Type B pancreatic cell (in vitro differentiated cells): ENCODE results near the gene PLA2G4F. TPM values are rescaled to one million over a fixed set of nuclear protein-coding genes. Genes with fewer than 3 reads are reported as not detected.

ENCODE experiments used
- DNase-seq: peaks from one replicate; pipeline ENCODE4 v3.0.0; 2021; ENCODE audit warnings: mixed read lengths; ENCODE audit not compliant: unreplicated experiment; ENCODE audit errors: extremely low spot score
- H3K27ac Mint-ChIP-seq: 2 replicates; pipeline ENCODE4 v1.8.0; 2021; ENCODE audit warnings: mild to moderate bottlenecking, mixed read lengths
- H3K27me3 Mint-ChIP-seq: 2 replicates; pipeline ENCODE4 v1.8.0; 2021; ENCODE audit warnings: mixed read lengths
- H3K36me3 Mint-ChIP-seq: 2 replicates; pipeline ENCODE4 v1.8.0; 2021; ENCODE audit warnings: mixed read lengths
- H3K4me1 Mint-ChIP-seq: one replicate; pipeline ENCODE4 v1.8.0; 2021; ENCODE audit warnings: mixed read lengths; ENCODE audit not compliant: unreplicated experiment
- H3K4me3 Mint-ChIP-seq: 2 replicates; pipeline ENCODE4 v1.8.0; 2021; ENCODE audit warnings: mild to moderate bottlenecking, mixed read lengths
- H3K9me3 Mint-ChIP-seq: 2 replicates; pipeline ENCODE4 v1.8.0; 2021; ENCODE audit warnings: mixed read lengths
- CTCF ChIP-seq: fragments of 200-600 bp; sonication (generic); conservative IDR thresholded peaks from 2 replicates; pipeline ENCODE4 v1.5.0; 2021; ENCODE audit warnings: antibody characterized with exemption, mild to moderate bottlenecking
- total RNA-seq: library from RNA; stranded (reverse); gene quantifications from 2 replicates; pipeline ENCODE4 v1.2.1, GENCODE V29; 2021; ENCODE audit warnings: low replicate concordance

The PLA2G4F gene
- total RNA-seq, 1 donor from 2014 or later, result 1.1 TPM

GRCh38 chr15:42154212-42154941 is 2.1 kb downstream of the PLA2G4F start:
- Mint-ChIP-seq H3K36me3 (peaks cover 5% of the 10 kb centered on the region), H3K27ac (no peak overlapping the region), H3K4me1 (peaks cover 26% of the 10 kb centered on the region), H3K9me3 (no peaks in the 10 kb centered on the region), H3K4me3 (no peak overlapping the region), H3K27me3 (no peaks in the 10 kb centered on the region)
- no peak for DNase-seq
- no peak for TF ChIP-seq CTCF

GRCh38 chr15:42153874-42154211 is 2.6 kb downstream of the PLA2G4F start:
- no peak for DNase-seq
- no peak overlapping the region for H3K27ac Mint-ChIP-seq

GRCh38 chr15:42152921-42153698 is 3.3 kb downstream of the PLA2G4F start:
- H3K4me3 Mint-ChIP-seq, result no peak overlapping the region
- DNase-seq, result no peak
- H3K27me3 Mint-ChIP-seq, result no peaks in the 10 kb centered on the region
- no peaks in the 10 kb centered on the region for H3K9me3 Mint-ChIP-seq
- no peak for TF ChIP-seq CTCF
- H3K4me1 Mint-ChIP-seq, result peaks cover 32% of the 10 kb centered on the region
- no peak overlapping the region for H3K27ac Mint-ChIP-seq
- no peaks in the 10 kb centered on the region for H3K36me3 Mint-ChIP-seq

More at GRCh38 chr15:42153874-42154211, 2.6 kb downstream of the PLA2G4F start:
- TF ChIP-seq CTCF, result no peak
- peaks cover 5% of the 10 kb centered on the region for H3K36me3 Mint-ChIP-seq
- no peaks in the 10 kb centered on the region for H3K9me3 Mint-ChIP-seq
- H3K4me1 Mint-ChIP-seq, result peaks cover 27% of the 10 kb centered on the region
- no peak overlapping the region for H3K4me3 Mint-ChIP-seq
- H3K27me3 Mint-ChIP-seq, result no peaks in the 10 kb centered on the region

GRCh38 chr15:42152196-42152920 is 4.1 kb downstream of the PLA2G4F start:
- no peak for DNase-seq
- Mint-ChIP-seq H3K27me3 (no peaks in the 10 kb centered on the region), H3K4me3 (no peak overlapping the region), H3K4me1 (peaks cover 32% of the 10 kb centered on the region), H3K36me3 (no peaks in the 10 kb centered on the region), H3K9me3 (no peaks in the 10 kb centered on the region), H3K27ac (no peak overlapping the region)
- no peak for TF ChIP-seq CTCF

GRCh38 chr15:42151736-42152135 is 4.7 kb downstream of the PLA2G4F start:
- H3K27ac Mint-ChIP-seq, result no peak overlapping the region
- no peak for DNase-seq
- H3K4me3 Mint-ChIP-seq, result no peak overlapping the region
- no peaks in the 10 kb centered on the region for H3K27me3 Mint-ChIP-seq
- no peak for TF ChIP-seq CTCF
- H3K4me1 Mint-ChIP-seq, result peaks cover 32% of the 10 kb centered on the region
- H3K9me3 Mint-ChIP-seq, result no peaks in the 10 kb centered on the region
- no peaks in the 10 kb centered on the region for H3K36me3 Mint-ChIP-seq
